ENCODE results near the gene SASH3.
A peak's percentile ranks its signal among the peaks of the same experiment; 100 is the strongest.

The SASH3 gene

GRCh38 chrX:129823115-129823514 is 43.4 kb downstream of the SASH3 start:
- peak; percentile 63 for DNase-seq (ENCODE audit: extremely low spot score)
- TF ChIP-seq ELF4 (IDR thresholded peaks at IDR 0.05): no peak
- no peak for TF ChIP-seq FOXA1 (IDR thresholded peaks at IDR 0.05)
- no peak for TF ChIP-seq PKNOX1 (IDR thresholded peaks at IDR 0.05)
- no peak for TF ChIP-seq HDGF (IDR thresholded peaks at IDR 0.05; ENCODE audit: borderline replicate concordance)
- TF ChIP-seq TARDBP (IDR thresholded peaks at IDR 0.05): no peak
- no peak for TF ChIP-seq SP1 (IDR thresholded peaks at IDR 0.05)
- no peak for TF ChIP-seq ARNT (IDR thresholded peaks at IDR 0.05)
- TF ChIP-seq ZNF384 (IDR thresholded peaks at IDR 0.05): no peak
- TF ChIP-seq FOXM1 (IDR thresholded peaks at IDR 0.05; ENCODE audit: borderline replicate concordance): no peak
- ChIA-PET POLR2A (no interaction called here), CTCF (interaction anchor here (0.6 to 1.1 kb wide), 4 partner anchors 10 to 273 kb away, joined by 3 to 4 read pairs (median 4); no protein-coding TSS in a partner anchor)

GRCh38 chrX:129823522-129823921 is 43.8 kb downstream of the SASH3 start:
- POLR2A ChIA-PET: no interaction called here
- no peak for DNase-seq (ENCODE audit: extremely low spot score)
- no peak for TF ChIP-seq FOXK2 (IDR thresholded peaks at IDR 0.05)
- TF ChIP-seq FOXA1 (IDR thresholded peaks at IDR 0.05): no peak
- no peak for TF ChIP-seq SUZ12 (IDR thresholded peaks at IDR 0.05)
- TF ChIP-seq PKNOX1 (IDR thresholded peaks at IDR 0.05): no peak
- no peak for TF ChIP-seq ZNF384 (IDR thresholded peaks at IDR 0.05)
- no peak for TF ChIP-seq L3MBTL2 (conservative IDR thresholded peaks at IDR 0.05)
- no peak for TF ChIP-seq FOXM1 (IDR thresholded peaks at IDR 0.05; ENCODE audit: borderline replicate concordance)
- TF ChIP-seq SP1 (IDR thresholded peaks at IDR 0.05): no peak
- no peak for TF ChIP-seq BHLHE40 (IDR thresholded peaks at IDR 0.05; ENCODE audit: borderline replicate concordance)
- TF ChIP-seq NFRKB (IDR thresholded peaks at IDR 0.05): no peak
- CTCF ChIA-PET: interaction anchor here (1.0 to 1.1 kb wide), 2 partner anchors 10 to 222 kb away, joined by 4 read pairs; no protein-coding TSS in a partner anchor

- DNase-seq (ENCODE audit: extremely low spot score): no peak
- ChIA-PET CTCF (no interaction called here), POLR2A (no interaction called here)
- TF ChIP-seq BHLHE40 (IDR thresholded peaks at IDR 0.05; ENCODE audit: borderline replicate concordance) (no peak), ZNF384 (IDR thresholded peaks at IDR 0.05) (no peak), FOXK2 (IDR thresholded peaks at IDR 0.05) (no peak), HDGF (IDR thresholded peaks at IDR 0.05; ENCODE audit: borderline replicate concordance) (no peak), PKNOX1 (IDR thresholded peaks at IDR 0.05) (no peak), FOXM1 (IDR thresholded peaks at IDR 0.05; ENCODE audit: borderline replicate concordance) (no peak), ELF4 (IDR thresholded peaks at IDR 0.05) (no peak), CTBP1 (IDR thresholded peaks at IDR 0.05; ENCODE audit: borderline replicate concordance) (no peak)
Observed at GRCh38 chrX:129824620-129825019, 44.9 kb downstream of the SASH3 start.

GRCh38 chrX:129825746-129826505 is 46.2 kb downstream of the SASH3 start:
- ChIA-PET CTCF (interaction anchor here (0.6 kb wide), 1 partner anchor 54 kb away, joined by 3 read pairs; no protein-coding TSS in a partner anchor), POLR2A (no interaction called here)
- no peak for TF ChIP-seq TARDBP (IDR thresholded peaks at IDR 0.05)
- no peak for TF ChIP-seq FOXK2 (IDR thresholded peaks at IDR 0.05)
- no peak for TF ChIP-seq NFRKB (IDR thresholded peaks at IDR 0.05)
- TF ChIP-seq PKNOX1 (IDR thresholded peaks at IDR 0.05): no peak
- TF ChIP-seq L3MBTL2 (conservative IDR thresholded peaks at IDR 0.05): no peak
- TF ChIP-seq FOXA1 (IDR thresholded peaks at IDR 0.05): no peak
- TF ChIP-seq SUZ12 (IDR thresholded peaks at IDR 0.05): no peak
- TF ChIP-seq SP1 (IDR thresholded peaks at IDR 0.05): no peak
- TF ChIP-seq BHLHE40 (IDR thresholded peaks at IDR 0.05; ENCODE audit: borderline replicate concordance): no peak
- no peak for TF ChIP-seq ARNT (IDR thresholded peaks at IDR 0.05)
- no peak for TF ChIP-seq ZNF384 (IDR thresholded peaks at IDR 0.05)
- no peak for TF ChIP-seq LEF1 (IDR thresholded peaks at IDR 0.05; ENCODE audit: borderline replicate concordance)
- no peak for TF ChIP-seq FOXM1 (IDR thresholded peaks at IDR 0.05; ENCODE audit: borderline replicate concordance)
- no peak for TF ChIP-seq HDGF (IDR thresholded peaks at IDR 0.05; ENCODE audit: borderline replicate concordance)
- no peak for TF ChIP-seq ELF4 (IDR thresholded peaks at IDR 0.05)
- TF ChIP-seq CTBP1 (IDR thresholded peaks at IDR 0.05; ENCODE audit: borderline replicate concordance): no peak
- DNase-seq (ENCODE audit: extremely low spot score): no peak

GRCh38 chrX:129830494-129830893 is 50.7 kb downstream of the SASH3 start:
- no peak for TF ChIP-seq LEF1 (IDR thresholded peaks at IDR 0.05; ENCODE audit: borderline replicate concordance)
- TF ChIP-seq SUZ12 (IDR thresholded peaks at IDR 0.05): no peak
- TF ChIP-seq SP1 (IDR thresholded peaks at IDR 0.05): no peak
- TF ChIP-seq TARDBP (IDR thresholded peaks at IDR 0.05): no peak
- no peak for TF ChIP-seq FOXK2 (IDR thresholded peaks at IDR 0.05)
- TF ChIP-seq L3MBTL2 (conservative IDR thresholded peaks at IDR 0.05): no peak
- no peak for TF ChIP-seq NFRKB (IDR thresholded peaks at IDR 0.05)
- TF ChIP-seq BHLHE40 (IDR thresholded peaks at IDR 0.05; ENCODE audit: borderline replicate concordance): no peak
- TF ChIP-seq ELF4 (IDR thresholded peaks at IDR 0.05): no peak
- no peak for TF ChIP-seq ARNT (IDR thresholded peaks at IDR 0.05)
- no peak for TF ChIP-seq FOXA1 (IDR thresholded peaks at IDR 0.05)
- TF ChIP-seq ZNF384 (IDR thresholded peaks at IDR 0.05): no peak
- no peak for TF ChIP-seq PKNOX1 (IDR thresholded peaks at IDR 0.05)
- no peak for TF ChIP-seq FOXM1 (IDR thresholded peaks at IDR 0.05; ENCODE audit: borderline replicate concordance)
- no peak for TF ChIP-seq CTBP1 (IDR thresholded peaks at IDR 0.05; ENCODE audit: borderline replicate concordance)
- no peak for TF ChIP-seq HDGF (IDR thresholded peaks at IDR 0.05; ENCODE audit: borderline replicate concordance)
- ChIA-PET POLR2A (interaction anchor here (1.0 to 1.8 kb wide), 3 partner anchors 9 to 335 kb away, joined by 3 to 8 read pairs (median 4); partner anchors contain the start of genes AIFM1 and UTP14A), CTCF (no interaction called here)
- no peak for DNase-seq (ENCODE audit: extremely low spot score)
